Naive B cell (primary cell): ENCODE data around the gene CDCA4. TPM values are rescaled to one million over a fixed set of nuclear protein-coding genes. Genes with fewer than 3 reads are reported as not detected.

Experiments used
- ATAC-seq, 2 donors: fragments of 150-1000 bp; cut with Tn5 transposase; 2 replicates each; pipeline ENCODE4 v1.10.0; 2021; ENCODE audit warnings: low read depth in 2 of 2, mild to moderate bottlenecking in 2 of 2, moderate library complexity in 2 of 2
- DNase-seq: peaks from one replicate; pipeline ENCODE4 v3.0.0; 2022
- H3K27ac Mint-ChIP-seq, 6 donors: one replicate each; pipeline ENCODE4 v1.8.0; 2020 to 2022; ENCODE audit warnings: mild to moderate bottlenecking in 6 of 6, mixed read lengths in 6 of 6, moderate library complexity in 5 of 6, inconsistent platforms in 2 of 6
- H3K27me3 Mint-ChIP-seq, 3 donors: one replicate each; pipeline ENCODE4 v1.8.0; 2021 to 2022; ENCODE audit warnings: mixed read lengths in 3 of 3, mild to moderate bottlenecking in 1 of 3
- H3K36me3 Mint-ChIP-seq, 2 donors: one replicate each; pipeline ENCODE4 v1.8.0; 2020 to 2022; ENCODE audit warnings: mixed read lengths in 2 of 2, inconsistent platforms in 1 of 2, mild to moderate bottlenecking in 1 of 2
- H3K4me1 Mint-ChIP-seq, 3 donors: one replicate each; pipeline ENCODE4 v1.8.0; 2020 to 2022; ENCODE audit warnings: mixed read lengths in 3 of 3, inconsistent platforms in 1 of 3, mild to moderate bottlenecking in 1 of 3, moderate library complexity in 1 of 3
- H3K4me3 Mint-ChIP-seq, 8 donors: one replicate each; pipeline ENCODE4 v1.8.0; 2020 to 2022; ENCODE audit warnings: mild to moderate bottlenecking in 8 of 8, mixed read lengths in 8 of 8, moderate library complexity in 8 of 8, inconsistent platforms in 2 of 8
- H3K9me3 Mint-ChIP-seq, 7 donors: one replicate each; pipeline ENCODE4 v1.8.0; 2020 to 2022; ENCODE audit warnings: mixed read lengths in 7 of 7, mild to moderate bottlenecking in 5 of 7, inconsistent platforms in 2 of 7, moderate library complexity in 1 of 7
- polyA plus RNA-seq, 6 donors: library from polyadenylated mRNA; unstranded; fragments of 300-500 nt; fragmentation: Illumina TruSeq; gene quantifications; one replicate each; pipeline ENCODE4 v1.2.3, GENCODE V29; 2021; ENCODE audit warnings: low read depth in 6 of 6

Gene CDCA4
- polyA plus RNA-seq, 6 donors from 2014 or later: 4.6 to 11.9 (median 6.7) TPM

- Mint-ChIP-seq H3K36me3 (peaks cover 19 to 20% of the 10 kb centered on the region in 2 donors), H3K4me1 (peaks cover 7 to 11% (median 9%) of the 10 kb centered on the region in 3 donors), H3K9me3 (no peaks in the 10 kb centered on the region), H3K27me3 (no peaks in the 10 kb centered on the region), H3K4me3 (peak overlapping the region in 1 of 8 donors; percentile 20), H3K27ac (peak overlapping the region in 3 of 6 donors; percentile 77 to 86 (median 79))
- ATAC-seq: no peak
- no peak for DNase-seq
These were observed 31.2 kb upstream of the CDCA4 start for GRCh38 chr14:105052110-105052458.

DNA sequence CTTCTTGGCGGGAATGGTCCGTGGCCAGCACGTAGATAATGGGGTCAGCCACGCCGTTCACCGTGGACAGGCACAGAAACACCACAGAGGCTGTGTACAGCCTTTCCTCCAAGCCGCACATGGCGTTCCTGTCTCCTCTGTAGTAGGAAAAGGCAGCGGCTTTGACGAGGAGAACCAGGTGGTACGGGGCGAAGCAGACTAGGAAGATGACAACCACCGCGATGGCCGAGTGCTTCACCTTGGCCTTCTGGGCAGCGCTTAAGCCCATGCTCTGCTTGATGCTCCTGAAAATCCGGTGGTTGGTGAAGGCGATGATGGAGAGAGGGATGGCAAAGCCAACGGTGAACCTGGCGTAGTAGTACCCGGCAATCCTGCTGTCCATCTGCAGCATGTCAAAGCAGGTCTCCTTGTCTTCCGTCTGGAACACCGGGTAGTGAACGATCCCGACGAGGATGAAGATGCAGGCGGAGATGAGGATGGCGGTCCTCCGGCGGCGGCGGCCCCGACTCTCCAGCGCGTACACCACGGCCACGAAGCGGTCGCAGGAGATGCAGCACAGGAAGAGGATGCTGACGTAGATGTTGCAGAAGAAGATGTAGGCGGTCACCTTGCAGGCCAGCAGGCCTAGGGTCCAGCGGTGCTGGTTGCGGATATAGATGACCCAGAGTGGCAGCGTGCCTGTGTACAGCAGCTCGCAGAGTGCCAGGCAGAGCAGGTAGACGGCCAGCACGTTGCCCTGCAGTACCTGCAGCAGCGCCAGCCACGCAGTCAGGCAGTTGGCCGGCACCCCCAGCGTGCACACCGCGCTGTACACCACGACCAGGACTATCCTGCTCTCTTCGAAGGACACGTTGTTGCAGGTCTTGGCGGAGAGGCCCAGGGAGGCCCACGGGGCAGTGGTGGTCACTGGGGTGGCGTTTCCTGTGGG is 30.6 kb upstream of the CDCA4 start:
- peaks cover 3 to 11% (median 8%) of the 10 kb centered on the region in 3 donors for H3K4me1 Mint-ChIP-seq
- no peaks in the 10 kb centered on the region for H3K27me3 Mint-ChIP-seq
- H3K27ac Mint-ChIP-seq: peak overlapping the region in 3 of 6 donors; percentile 77 to 86 (median 79)
- DNase-seq: no peak
- ATAC-seq: no peak
- no peaks in the 10 kb centered on the region for H3K9me3 Mint-ChIP-seq
- H3K36me3 Mint-ChIP-seq: peaks cover 14 to 15% of the 10 kb centered on the region in 2 donors
- peak overlapping the region in 2 of 8 donors; percentile 20 to 37 for H3K4me3 Mint-ChIP-seq

DNA sequence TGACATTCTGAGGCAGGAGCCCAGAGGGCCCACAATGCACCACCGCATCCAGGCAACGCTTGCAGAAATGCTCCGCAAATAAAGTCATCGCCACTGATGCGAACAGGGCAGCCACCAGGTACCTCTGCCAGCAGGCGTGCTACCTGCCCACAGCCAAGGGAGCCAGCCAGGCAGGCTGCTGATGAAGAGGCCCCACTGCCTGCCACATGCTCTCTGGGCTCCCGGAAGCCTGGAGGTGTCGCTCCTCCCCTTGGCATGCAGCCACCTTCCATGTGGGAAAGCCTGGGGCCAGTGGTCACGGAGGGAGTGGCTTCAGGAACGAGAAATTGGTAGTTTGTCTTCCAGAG is 29.6 kb upstream of the CDCA4 start:
- Mint-ChIP-seq H3K9me3 (no peaks in the 10 kb centered on the region), H3K27me3 (no peaks in the 10 kb centered on the region), H3K36me3 (peaks cover 13 to 15% of the 10 kb centered on the region in 2 donors), H3K4me1 (peaks cover 7 to 18% (median 13%) of the 10 kb centered on the region in 3 donors), H3K4me3 (no peak overlapping the region), H3K27ac (no peak overlapping the region)
- ATAC-seq: no peak
- DNase-seq: no peak

DNA sequence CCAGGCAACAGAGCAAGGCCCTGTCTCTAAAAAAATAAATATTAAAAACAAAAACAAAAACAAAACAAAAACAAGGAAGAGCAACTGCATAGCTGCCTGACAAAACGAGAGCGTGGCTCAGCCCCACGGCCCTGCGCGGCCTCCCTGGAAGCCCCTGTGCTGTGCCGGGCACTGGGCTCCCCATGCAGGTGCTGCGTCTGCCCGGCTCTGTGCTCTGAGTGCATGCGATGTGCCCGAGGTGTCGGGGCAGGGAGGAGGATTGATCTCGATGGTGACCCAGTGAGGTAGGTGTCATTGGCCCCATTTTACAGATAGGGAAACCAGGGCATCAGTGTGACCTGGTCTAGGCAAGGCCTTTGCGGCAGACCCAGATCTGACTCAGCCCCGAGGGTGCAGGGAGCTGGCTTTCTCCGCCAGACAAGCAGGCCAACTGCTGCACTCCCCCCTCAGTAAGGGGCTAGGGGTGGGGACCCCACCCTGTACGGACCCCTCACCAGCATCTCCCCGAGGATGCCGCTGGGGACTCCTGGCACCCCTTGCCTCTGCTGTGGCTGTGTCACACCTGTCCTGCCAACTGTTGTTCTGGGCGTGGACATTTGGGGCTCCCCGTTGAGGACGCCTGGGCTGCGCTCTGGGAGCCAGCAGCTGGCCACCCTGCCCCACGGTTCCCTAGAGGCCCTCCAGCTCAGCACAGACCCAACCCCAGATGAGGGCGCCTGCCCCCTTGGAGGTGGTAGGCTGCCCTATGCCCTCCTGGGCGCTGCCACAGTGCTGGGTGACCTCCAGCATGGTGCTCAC is 29.1 kb upstream of the CDCA4 start:
- peaks cover 6 to 19% (median 15%) of the 10 kb centered on the region in 3 donors for H3K4me1 Mint-ChIP-seq
- ATAC-seq: no peak

DNA sequence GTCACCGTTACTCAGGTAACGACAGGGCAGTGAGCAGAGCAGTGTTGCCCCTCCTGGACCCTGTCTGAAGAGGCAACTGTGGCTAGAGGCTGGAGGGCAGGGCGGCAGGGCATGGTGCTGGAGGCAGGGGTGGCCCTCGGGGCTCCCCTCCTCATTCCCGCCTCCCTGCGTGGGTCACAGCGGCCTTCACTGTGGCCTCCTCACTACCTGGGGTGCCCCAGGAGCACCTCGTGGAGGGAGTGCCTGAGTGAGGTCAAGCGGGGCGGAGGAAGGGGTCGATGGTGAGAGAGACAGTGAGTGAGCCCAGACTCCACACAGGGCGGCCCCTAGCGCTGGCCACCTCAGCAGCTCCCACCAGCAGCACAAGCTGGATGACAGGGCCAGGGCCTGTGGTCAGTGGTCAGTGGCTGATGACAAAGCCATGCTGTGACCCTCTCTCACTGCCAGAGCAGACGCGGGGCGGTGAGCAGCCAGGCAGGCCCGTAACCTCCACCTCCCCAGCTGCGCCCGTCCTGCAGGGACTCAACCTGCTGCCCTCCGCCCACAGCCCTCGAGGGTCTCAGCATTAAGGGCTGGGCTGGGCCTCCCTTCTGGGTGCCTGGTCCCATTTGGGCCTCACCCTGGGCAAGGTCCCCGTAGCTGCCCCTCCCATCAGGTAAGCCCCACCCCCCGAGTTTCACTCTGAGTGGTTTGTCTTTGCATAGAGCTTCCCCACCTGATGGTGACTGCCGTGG is 26.6 kb upstream of the CDCA4 start:
- H3K4me3 Mint-ChIP-seq: peak overlapping the region in 1 of 8 donors; percentile 55

More for the DNA sequence above, 29.1 kb upstream of the CDCA4 start:
- no peaks in the 10 kb centered on the region for H3K27me3 Mint-ChIP-seq
- peaks cover 10 to 13% of the 10 kb centered on the region in 2 donors for H3K36me3 Mint-ChIP-seq
- H3K9me3 Mint-ChIP-seq: no peaks in the 10 kb centered on the region
- DNase-seq: no peak
- peak overlapping the region in 1 of 8 donors; percentile 29 for H3K4me3 Mint-ChIP-seq
- no peak overlapping the region for H3K27ac Mint-ChIP-seq

DNA sequence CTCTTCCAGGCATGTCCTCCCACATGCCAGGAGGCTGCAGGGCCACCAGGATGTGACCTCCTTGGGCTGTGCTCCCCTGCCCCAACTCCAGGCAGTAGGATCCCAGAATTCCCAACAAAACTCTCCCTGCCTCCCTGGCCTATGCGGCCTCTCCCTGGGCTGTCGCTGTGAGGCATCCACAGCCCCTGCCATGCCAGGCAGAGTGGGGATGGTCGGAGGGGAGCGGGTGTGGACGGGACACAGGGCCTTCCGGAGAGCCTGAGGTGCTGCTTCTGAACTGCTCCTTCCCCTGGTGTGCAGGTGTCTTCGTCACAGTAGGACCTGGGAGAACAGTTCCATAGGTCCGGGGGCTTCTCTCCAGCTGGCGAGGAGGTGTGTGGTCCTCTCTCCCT is 26.0 kb upstream of the CDCA4 start:
- Mint-ChIP-seq H3K4me3 (peak overlapping the region in 1 of 8 donors; percentile 55), H3K36me3 (peaks cover 9 to 11% of the 10 kb centered on the region in 2 donors), H3K4me1 (peaks cover 10 to 20% (median 18%) of the 10 kb centered on the region in 3 donors), H3K27ac (peak overlapping the region in 2 of 6 donors; percentile 28 to 79), H3K27me3 (peaks cover 0 to 12% (median 0%) of the 10 kb centered on the region in 3 donors), H3K9me3 (no peaks in the 10 kb centered on the region)
- no peak for DNase-seq
- no peak for ATAC-seq

More for the DNA sequence above, 26.6 kb upstream of the CDCA4 start:
- peaks cover 10 to 20% (median 19%) of the 10 kb centered on the region in 3 donors for H3K4me1 Mint-ChIP-seq
- no peaks in the 10 kb centered on the region for H3K9me3 Mint-ChIP-seq
- no peak for ATAC-seq
- peak overlapping the region in 3 of 6 donors; percentile 7 to 28 (median 27) for H3K27ac Mint-ChIP-seq
- H3K27me3 Mint-ChIP-seq: peaks cover 0 to 12% (median 0%) of the 10 kb centered on the region in 3 donors
- H3K36me3 Mint-ChIP-seq: peaks cover 10 to 13% of the 10 kb centered on the region in 2 donors
- no peak for DNase-seq

DNA sequence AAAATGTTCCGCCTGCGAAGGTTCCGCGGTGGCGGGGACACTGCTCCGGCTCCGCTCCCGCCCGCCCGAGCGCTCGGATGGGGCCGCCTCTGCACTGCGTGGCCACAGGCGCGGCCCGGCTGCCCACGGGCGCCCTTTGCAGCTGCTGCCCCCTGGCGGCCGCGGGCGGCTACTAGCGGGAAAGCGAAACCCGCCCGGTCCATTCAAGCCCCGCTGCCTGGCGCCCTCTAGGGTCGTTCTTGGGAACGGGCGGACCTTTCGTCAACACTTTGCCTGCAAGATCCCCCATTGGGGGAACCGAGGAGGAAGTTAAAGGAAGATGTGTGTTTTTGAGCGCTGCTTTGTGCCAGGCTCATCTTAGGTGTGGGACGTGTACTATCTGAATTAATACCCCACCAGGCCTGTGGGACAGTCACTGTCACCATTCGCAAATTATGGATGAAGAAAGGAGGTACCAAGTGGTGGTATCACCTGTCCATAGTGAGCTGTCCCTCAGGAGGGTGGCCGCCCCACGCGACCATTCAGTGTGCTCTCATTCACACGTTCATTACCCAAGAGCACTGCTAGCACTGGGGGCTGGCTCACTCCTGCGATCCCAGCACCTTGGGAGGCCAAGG is 24.9 kb upstream of the CDCA4 start:
- Mint-ChIP-seq H3K27me3 (peaks cover 0 to 12% (median 0%) of the 10 kb centered on the region in 3 donors), H3K36me3 (peaks cover 0 to under 1% of the 10 kb centered on the region in 2 donors), H3K4me1 (peaks cover 10 to 20% (median 16%) of the 10 kb centered on the region in 3 donors), H3K4me3 (peak overlapping the region in 6 of 8 donors; percentile 1 to 66 (median 42)), H3K27ac (peak overlapping the region in 5 of 6 donors; percentile 54 to 92 (median 62)), H3K9me3 (no peaks in the 10 kb centered on the region)
- DNase-seq: peak; percentile 92
- peak; percentile 92 to 96 for ATAC-seq

DNA sequence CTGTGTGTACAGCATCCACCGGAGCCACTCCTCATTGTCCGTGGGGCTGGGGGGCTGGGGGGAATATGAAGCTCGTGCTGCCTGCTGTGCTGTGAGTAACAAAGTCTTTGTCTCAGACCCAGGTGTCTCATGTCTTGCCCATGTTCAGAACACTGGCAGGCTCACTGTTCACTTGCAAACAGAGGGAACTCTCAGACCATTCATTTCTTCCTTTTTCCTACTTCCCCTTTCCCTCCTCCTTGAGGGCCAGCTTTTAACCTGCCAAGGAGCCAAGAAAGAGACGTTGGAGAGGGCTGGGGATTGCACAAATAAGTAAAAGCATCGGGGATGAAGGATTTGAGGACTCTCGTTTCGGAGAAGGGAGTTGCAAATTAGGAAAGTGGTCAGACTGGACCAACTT is 22.8 kb upstream of the CDCA4 start:
- Mint-ChIP-seq H3K9me3 (no peaks in the 10 kb centered on the region), H3K4me3 (peak overlapping the region in 2 of 8 donors; percentile 25 to 41), H3K27me3 (peaks cover 0 to 12% (median 0%) of the 10 kb centered on the region in 3 donors), H3K4me1 (peaks cover 10 to 20% (median 11%) of the 10 kb centered on the region in 3 donors), H3K36me3 (no peaks in the 10 kb centered on the region), H3K27ac (no peak overlapping the region)
- ATAC-seq (no peak), DNase-seq (no peak)

- Mint-ChIP-seq H3K27me3 (peaks cover 0 to 12% (median 0%) of the 10 kb centered on the region in 3 donors), H3K9me3 (no peaks in the 10 kb centered on the region), H3K27ac (peak overlapping the region in 1 of 6 donors; percentile 33), H3K36me3 (no peaks in the 10 kb centered on the region), H3K4me1 (peaks cover 10 to 20% (median 11%) of the 10 kb centered on the region in 3 donors), H3K4me3 (no peak overlapping the region)
- DNase-seq (no peak), ATAC-seq (no peak)
These were observed 21.9 kb upstream of the CDCA4 start for GRCh38 chr14:105042813-105043212.

- Mint-ChIP-seq H3K9me3 (no peaks in the 10 kb centered on the region), H3K36me3 (no peaks in the 10 kb centered on the region), H3K4me1 (peaks cover 10 to 16% (median 11%) of the 10 kb centered on the region in 3 donors), H3K27me3 (peaks cover 0 to 12% (median 0%) of the 10 kb centered on the region in 3 donors), H3K4me3 (no peak overlapping the region), H3K27ac (peak overlapping the region in 1 of 6 donors; percentile 76)
- DNase-seq: no peak
- ATAC-seq: no peak
These were observed 21.2 kb upstream of the CDCA4 start for GRCh38 chr14:105041841-105042765.

GRCh38 chr14:105039458-105040205 is 18.7 kb upstream of the CDCA4 start:
- DNase-seq: no peak
- ATAC-seq: no peak
- Mint-ChIP-seq H3K4me3 (no peak overlapping the region), H3K9me3 (no peaks in the 10 kb centered on the region), H3K4me1 (peaks cover under 1 to 2% (median under 1%) of the 10 kb centered on the region in 3 donors), H3K27me3 (peaks cover 0 to 12% (median 0%) of the 10 kb centered on the region in 3 donors), H3K27ac (no peak overlapping the region), H3K36me3 (no peaks in the 10 kb centered on the region)
